Erythroblast (primary cell): ENCODE measurements around the gene MBL2.

Source experiments
- GATA1 ChIP-seq: IDR thresholded peaks from 2 replicates; pipeline ENCODE4 v1.6.1; 2011; ENCODE audit warnings: low read depth, mild to moderate bottlenecking, control low read depth, low read length, moderate library complexity
- POLR2A ChIP-seq: IDR thresholded peaks from 2 replicates; pipeline ENCODE4 v1.6.1; 2011; ENCODE audit warnings: mild to moderate bottlenecking, low read length

DNA sequence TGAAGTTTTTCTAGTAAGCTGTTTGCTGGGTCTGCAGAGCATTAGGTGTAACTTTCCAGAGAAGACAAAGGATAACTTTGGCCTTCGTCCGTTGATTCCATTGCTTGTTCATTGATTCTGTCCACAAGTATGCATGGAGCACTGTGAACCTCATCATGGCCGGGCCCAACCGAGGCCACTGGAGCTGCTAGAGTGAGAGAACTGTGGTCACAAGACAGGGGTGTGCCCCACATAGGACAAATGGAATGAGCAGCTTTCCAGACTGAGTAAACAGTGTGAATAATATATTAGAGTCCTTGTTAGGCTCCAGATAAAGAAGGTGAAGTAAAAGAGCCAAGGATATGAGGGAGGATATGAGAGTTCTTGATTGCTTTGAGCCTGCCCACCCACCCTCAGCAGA is 24.9 kb downstream of the MBL2 start:
- TF ChIP-seq POLR2A, result no peak
- TF ChIP-seq GATA1, result no peak
